Eye (tissue), 1 donor: ENCODE measurements around the gene ZSWIM9.

ENCODE experiments used
- DNase-seq: peaks from one replicate; pipeline ENCODE4 v3.0.0-alpha.2; 2015

ZSWIM9 gene

DNA sequence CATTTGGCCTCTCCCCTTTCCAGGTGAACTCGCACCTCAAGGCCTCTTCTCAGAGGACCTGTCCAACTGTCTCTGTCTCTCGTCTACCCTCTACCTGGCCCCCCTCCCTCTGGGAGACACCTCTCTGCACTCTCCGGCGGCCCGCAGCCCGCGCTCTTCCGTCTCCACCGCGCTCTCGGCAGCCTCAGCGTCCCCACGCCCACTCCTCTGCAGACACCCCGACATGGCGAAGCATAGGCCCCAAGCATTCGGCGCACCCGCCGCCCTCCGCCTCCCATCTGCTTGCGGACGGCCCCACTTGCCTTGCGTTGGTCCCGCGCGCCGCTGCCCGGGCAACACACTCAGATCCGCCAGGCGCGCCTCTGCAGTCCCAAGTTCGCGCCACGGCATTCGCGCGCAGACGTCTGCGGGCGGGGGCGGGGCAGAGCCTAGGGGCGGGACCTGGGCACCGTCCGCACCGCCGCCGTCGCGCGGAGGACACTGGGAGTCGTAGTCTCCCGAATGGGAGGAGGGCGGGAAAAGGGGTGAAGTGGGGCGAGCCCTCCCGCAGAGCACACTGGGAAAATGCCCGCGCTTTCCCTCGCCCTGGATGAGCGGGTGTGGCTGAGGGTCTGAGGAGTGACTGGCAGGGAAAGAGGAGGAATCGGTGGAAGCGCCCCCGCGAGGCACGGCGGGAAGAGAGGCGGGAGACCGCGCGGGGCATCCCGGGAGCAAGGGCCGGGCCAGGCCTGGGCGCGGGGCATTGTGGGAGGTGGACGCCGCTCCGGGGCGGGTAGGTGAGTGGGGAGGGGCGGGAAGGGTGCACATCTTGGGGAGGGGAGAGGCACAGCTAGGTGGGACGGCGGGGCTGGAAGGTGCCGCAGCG lies at the start of gene ZSWIM9, which contains the start of gene LIG1:
ZSWIM9 (plus strand) TSS at position 742 of the 865 bp plus-strand sequence. CDS start 1,123 bp downstream, outside the sequence.
LIG1 (minus strand) TSS at position 406 of the 865 bp plus-strand sequence. CDS start 4,778 bp downstream, outside the sequence.
- peak; percentile 98 for DNase-seq

GRCh38 chr19:48121066-48121465 lies 49.4 kb upstream of the ZSWIM9 start:
- no peak for DNase-seq

- no peak for DNase-seq
Observed at GRCh38 chr19:48121909-48122371, 48.5 kb upstream of the ZSWIM9 start.

- DNase-seq: no peak
Observed at GRCh38 chr19:48122421-48122820, 48.1 kb upstream of the ZSWIM9 start.

GRCh38 chr19:48123907-48124651 lies 46.4 kb upstream of the ZSWIM9 start:
- DNase-seq: peak; percentile 18

- DNase-seq: no peak
Observed at GRCh38 chr19:48127561-48127960, 42.9 kb upstream of the ZSWIM9 start.

DNA sequence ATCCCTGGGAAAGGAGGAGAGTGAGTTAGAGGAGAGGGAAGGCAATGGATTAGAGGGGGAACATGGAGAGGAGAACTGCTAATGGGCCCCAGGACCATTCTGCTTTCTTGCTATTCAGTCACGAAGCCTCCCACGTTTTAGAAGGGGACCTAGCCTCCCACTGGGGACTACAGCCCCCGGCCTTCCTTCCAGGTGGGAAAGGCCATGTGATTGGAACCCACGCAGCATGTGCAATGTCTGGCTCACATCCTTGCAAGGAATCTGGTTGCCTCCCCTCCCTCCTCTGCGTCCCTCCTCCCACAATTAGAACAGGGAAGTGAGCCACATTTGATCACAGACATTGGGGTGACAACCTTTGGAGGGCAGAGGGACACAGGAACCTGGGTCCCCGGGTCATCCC lies 37.4 kb upstream of the ZSWIM9 start:
- DNase-seq: no peak

DNA sequence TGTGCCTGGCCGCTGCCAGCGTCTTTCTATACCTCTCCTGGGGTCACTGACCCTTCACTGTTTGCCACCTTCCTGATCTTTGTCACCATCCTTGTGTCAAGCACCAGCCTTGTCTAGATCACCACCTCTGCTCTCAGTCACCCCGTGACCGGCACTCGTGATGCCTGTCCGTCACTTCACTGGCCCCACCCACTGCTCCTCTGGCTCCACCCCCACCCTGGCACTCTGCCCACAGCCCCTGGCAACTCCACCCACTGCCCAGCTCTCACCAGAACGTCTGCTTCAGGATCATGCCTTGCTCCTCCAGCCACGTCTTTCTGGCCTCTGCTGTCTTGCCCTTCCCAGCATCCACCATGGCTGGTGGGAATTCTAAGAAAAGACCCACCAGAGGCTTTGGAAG lies 35.1 kb upstream of the ZSWIM9 start:
- no peak for DNase-seq

DNA sequence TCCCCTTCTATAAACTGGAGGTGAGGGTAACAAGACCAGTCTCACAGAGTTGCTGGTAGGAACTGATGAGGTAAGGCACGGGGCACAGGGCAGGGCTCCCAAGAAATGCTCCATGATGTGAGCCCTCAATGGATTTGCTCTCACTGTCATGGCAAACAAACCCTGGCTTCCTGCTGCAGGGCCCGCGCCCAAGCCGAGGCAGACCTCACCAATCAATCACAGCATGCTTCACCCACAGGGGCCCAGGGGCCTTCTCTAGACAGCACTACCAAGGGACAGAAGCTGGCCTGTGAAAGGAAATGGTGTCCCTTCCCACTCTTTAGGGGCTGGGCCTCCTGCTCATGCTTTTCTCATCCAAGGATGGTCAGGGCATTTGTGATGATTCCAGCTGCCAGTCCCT lies 33.9 kb upstream of the ZSWIM9 start:
- DNase-seq: no peak

DNA sequence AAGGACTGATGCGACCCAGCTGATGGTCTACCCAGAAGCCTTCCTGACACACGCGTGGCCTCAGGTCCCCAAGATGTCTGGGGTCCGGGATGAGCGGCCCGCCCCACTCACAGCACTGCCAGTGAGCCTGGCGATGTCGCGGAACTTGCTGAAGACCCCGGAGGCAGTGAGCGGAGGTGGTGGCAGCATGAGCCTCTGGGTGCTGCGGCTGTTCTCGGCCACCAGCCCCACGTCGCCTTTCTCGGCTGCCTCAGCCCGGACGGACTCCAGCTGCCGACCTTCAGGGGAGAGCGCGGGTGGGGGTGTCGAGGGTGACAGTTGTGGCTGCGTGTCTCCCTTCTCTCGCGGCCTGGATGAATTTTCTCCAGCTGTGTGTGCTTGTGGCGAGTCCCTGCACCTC lies 33.1 kb upstream of the ZSWIM9 start:
- no peak for DNase-seq

- DNase-seq: no peak
Observed at GRCh38 chr19:48139053-48139452, 31.4 kb upstream of the ZSWIM9 start.

DNA sequence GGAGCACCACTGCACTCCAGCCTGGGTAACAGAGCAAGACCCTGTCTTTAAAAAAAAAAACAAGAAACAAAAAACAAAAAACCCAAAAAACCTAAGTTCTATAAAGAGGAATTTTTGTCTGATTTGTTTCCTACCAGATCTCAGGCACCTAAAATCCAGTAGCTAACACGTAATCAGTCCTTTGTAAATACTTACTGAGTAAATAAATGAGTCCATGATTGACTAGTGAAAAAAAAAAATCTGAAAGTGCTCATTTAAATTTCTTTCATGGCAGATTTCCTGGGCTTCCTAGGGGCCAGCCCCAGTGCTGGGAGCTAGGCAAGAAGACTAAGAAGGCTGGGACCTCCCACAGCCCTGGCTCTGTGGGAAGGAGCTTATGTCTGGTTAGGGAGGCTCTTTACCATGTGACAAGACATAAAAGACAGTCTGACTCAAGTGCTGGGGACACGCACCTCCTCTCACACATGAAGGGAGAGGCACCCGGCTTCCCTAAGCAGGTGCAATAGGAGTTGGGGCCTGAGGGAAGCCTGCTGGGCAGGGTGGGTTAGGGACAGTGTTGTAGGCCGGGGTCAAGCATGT lies 22.8 kb upstream of the ZSWIM9 start:
- no peak for DNase-seq

DNA sequence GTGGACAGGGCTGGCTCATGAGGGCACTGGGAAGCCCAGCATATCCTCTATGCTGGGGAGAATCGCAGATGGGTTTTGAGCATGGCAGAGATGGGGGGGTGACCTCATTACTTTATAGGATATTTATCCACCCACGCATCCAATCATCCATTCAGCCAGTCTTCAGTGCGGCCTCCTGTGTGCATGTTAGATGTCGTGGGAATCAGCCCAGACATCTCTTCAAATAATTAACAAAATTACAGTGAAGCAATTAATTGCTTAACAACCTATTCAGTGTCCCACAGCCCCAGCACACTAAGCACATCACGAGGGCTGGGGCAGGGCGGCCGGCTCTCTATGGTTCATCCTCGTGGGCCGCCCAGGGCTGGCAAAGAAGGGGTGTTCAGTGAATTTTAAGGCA lies 21.9 kb upstream of the ZSWIM9 start:
- no peak for DNase-seq

DNA sequence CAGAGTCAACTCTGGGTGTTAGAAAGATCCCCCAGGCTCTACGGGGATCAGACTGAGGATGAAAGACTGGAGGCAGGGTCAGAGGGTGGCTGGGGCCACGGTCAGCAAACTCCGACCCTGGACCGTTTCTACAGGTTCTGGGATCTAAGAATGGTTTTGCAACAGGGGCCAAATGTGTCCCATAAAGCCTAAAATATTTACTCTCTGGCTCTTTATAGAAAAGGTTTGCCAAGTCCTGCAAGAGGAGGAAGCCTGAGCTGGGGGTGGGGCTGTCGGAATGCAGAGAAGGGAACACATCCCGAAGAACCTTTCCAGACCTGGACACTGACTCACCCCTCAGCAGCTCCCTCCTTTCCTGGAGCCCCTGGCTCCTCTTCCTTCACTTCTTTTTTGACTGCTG lies 21.1 kb upstream of the ZSWIM9 start:
- DNase-seq: no peak

- DNase-seq: peak; percentile 86
Observed at GRCh38 chr19:48152551-48152950, 17.9 kb upstream of the ZSWIM9 start.

DNA sequence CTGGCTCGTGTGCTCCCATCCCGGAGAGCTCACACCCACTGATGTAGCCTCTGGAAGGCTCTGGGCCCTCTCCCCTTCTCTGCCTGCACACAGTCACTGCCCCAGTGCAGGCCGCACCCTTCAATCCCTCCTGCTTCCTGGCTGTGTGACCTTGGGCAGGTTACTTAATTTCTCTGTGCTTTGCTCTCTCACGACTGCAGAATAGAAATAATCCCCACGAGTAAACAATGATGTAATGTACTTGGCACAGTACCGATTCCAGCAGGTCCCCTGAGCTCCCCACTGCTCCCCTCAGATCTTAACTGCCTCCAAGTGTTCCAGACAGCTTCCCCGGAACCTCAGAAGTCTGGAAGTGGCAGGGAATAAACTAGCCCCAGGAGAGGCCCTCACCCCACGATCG lies 16.5 kb upstream of the ZSWIM9 start:
- DNase-seq: no peak

DNA sequence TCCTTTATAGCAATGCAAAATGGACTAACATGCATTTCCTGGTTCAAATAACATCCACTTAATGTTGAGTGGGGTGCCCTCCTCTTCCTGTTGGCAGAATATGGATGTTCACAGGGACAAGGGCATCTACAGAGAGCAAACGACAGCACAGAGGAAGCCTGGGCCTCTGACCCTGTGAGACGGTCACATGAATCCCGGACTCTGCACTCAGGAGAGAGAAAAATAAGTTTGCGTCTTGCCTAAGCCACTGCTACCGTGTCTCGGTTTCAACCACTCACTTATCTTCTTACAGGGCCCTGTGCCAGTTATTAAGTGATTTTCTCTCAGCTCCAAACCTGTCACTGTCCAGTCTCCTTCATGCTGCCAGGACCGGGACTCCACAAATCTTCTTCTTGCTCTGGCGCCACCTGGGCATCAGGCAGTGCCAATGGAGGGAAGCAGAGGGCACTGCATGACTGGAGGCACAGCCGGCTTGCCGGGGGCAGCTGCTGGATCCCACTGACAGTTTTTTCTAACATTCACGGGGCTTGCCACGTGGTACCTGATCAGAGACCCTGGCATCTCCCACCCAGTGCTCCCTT lies 12.2 kb upstream of the ZSWIM9 start:
- DNase-seq: no peak

DNA sequence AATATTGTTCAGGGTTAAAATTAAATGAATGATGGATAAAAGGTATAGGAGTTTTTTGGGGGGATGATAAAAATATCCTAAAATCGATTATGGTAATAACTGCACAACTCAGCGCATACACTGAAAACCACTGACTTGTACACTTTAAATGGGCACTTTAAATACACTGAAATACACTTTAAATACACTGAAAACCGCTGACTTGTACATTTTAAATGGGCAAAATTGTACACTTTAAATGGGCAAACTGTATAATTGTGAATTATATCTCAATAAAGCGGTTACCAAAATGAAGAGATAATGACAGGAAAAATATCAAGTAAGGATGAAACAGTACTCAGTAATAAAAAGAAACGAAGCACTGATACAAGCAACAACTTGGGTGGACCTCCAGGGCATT lies 1.8 kb upstream of the ZSWIM9 start:
- no peak for DNase-seq

DNA sequence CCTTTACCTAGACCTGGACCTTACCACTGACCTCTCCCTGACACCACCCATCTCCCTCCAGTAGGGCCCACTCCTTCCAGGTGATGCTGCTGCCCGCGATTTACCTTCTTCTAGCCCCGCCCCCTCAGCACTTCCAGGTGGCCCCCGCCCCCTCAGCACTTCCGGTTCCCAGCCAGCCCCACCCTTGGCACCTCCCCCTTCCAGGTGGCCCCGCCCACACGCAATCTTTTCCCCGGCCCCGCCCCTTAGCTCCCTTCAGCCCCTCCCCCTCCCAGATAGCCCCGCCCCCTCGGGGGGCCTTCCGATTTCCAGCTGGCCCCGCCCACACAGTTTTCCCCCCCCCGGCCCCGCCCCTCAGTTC lies 922 bp upstream of the ZSWIM9 start:
- DNase-seq: peak; percentile 80

DNA sequence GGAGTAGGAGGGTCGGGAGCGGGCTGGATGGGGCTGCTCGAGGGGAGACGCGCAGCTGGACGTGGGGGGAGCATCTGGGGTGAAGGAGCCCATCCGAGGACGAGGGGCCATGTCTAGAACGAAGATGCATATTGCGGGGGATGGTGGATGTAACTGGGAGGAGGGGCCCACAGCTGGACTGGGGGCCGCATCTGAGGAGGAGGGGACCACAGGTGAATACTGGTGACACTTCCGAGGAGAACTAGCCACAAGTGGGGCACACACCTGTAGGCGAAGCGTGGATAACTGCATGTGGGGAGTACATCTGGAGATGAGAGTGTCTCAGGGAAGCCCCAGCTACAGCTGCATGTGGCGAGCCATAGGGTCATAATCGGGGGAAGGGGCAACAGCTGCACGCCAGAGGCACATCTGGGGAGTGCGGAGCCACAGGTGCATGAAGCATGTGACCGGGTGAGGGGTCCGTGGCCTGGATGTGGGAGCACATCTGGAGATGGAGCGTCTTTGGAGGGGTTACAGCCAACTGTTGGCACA lies 402 bp downstream of the ZSWIM9 start:
- DNase-seq: no peak

DNA sequence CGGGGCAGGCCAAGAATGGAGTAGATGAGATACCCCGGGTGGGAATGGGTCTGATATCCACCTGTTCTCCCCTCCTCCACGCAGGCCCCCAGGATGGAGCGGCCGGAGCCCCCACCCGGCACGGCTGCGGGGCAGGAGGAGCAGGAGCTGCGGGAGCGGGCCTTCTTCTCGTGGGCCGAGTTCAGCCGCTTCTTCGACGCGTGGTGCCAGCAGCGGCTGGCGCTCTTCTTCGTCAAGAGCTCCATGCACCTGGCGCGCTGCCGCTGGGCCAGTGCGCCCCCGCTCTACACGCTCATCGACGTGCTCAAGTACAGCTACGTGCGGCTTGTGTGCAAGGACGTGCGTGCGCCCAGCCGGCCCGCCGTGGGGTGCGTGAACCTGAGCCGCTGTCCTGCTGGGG lies 1.2 kb downstream of the ZSWIM9 start:
- DNase-seq: no peak

- DNase-seq: no peak
Observed at GRCh38 chr19:48174445-48175030, 4.1 kb downstream of the ZSWIM9 start.

- no peak for DNase-seq
Observed at GRCh38 chr19:48175578-48175977, 5.1 kb downstream of the ZSWIM9 start.
